Natural killer cell (primary cell): ENCODE measurements around the gene CNPY1. TPM values are rescaled to one million over a fixed set of nuclear protein-coding genes. Genes with fewer than 3 reads are reported as not detected.

Experiments
- ATAC-seq, 3 donors: fragments of 150-1000 bp in 2 of 3; fragments of 200-7000 bp in 1 of 3; cut with Tn5 transposase; 1 replicate in 1 of 3; 2 replicates in 2 of 3; pipeline ENCODE4 v1.10.0; 2021; ENCODE audit warnings: mild to moderate bottlenecking in 2 of 3, moderate library complexity in 2 of 3
- DNase-seq, 2 donors: peaks; one replicate each; pipeline versions ENCODE4 v3.0.0 to v3.0.0-alpha.2; 2013 to 2021; ENCODE audit warnings: mixed read lengths in 1 of 2
- H3K27ac ChIP-seq: one replicate; pipeline ENCODE4 v1.5.1; 2013; ENCODE audit warnings: mild to moderate bottlenecking, low read length
- H3K27me3 ChIP-seq: one replicate; pipeline ENCODE4 v1.6.1; 2013; ENCODE audit warnings: low read length; ENCODE audit not compliant: control insufficient read depth, insufficient read depth
- H3K36me3 ChIP-seq: one replicate; pipeline ENCODE4 v1.6.1; 2013; ENCODE audit warnings: low read length; ENCODE audit not compliant: control insufficient read depth, insufficient read depth
- H3K4me1 ChIP-seq: one replicate; pipeline ENCODE4 v1.6.1; 2013; ENCODE audit warnings: low read length; ENCODE audit not compliant: control insufficient read depth, insufficient read depth
- H3K4me3 ChIP-seq: one replicate; pipeline ENCODE4 v1.5.1; 2013; ENCODE audit warnings: low read length
- H3K9me3 ChIP-seq: one replicate; pipeline ENCODE4 v1.6.1; 2013; ENCODE audit warnings: low read length; ENCODE audit not compliant: control insufficient read depth, insufficient read depth
- H3K27ac Mint-ChIP-seq, 2 donors: one replicate each; pipeline ENCODE4 v1.8.0; 2022; ENCODE audit warnings: mild to moderate bottlenecking in 2 of 2, mixed read lengths in 2 of 2, moderate library complexity in 1 of 2
- H3K27me3 Mint-ChIP-seq, 2 donors: one replicate each; pipeline ENCODE4 v1.8.0; 2022; ENCODE audit warnings: low read depth in 2 of 2, mixed read lengths in 2 of 2
- H3K36me3 Mint-ChIP-seq: one replicate; pipeline ENCODE4 v1.8.0; 2022; ENCODE audit warnings: mixed read lengths
- H3K4me1 Mint-ChIP-seq, 2 donors: one replicate each; pipeline ENCODE4 v1.8.0; 2022; ENCODE audit warnings: mixed read lengths in 2 of 2
- H3K4me3 Mint-ChIP-seq: one replicate; pipeline ENCODE4 v1.8.0; 2022; ENCODE audit warnings: mild to moderate bottlenecking, moderate library complexity, mixed read lengths
- H3K9me3 Mint-ChIP-seq, 2 donors: one replicate each; pipeline ENCODE4 v1.8.0; 2022; ENCODE audit warnings: mixed read lengths in 2 of 2
- WGBS: methylation state at CpG from one replicate; pipeline ENCODE4 v1.1.7; 2013; ENCODE audit warnings: missing lambda C conversion rate; ENCODE audit not compliant: insufficient coverage; 5-methylcytosine and 5-hydroxymethylcytosine counted together
- intact Hi-C: fragments of 100-400 bp; cut with micrococcal nuclease; formaldehyde crosslinking; loops from one replicate; pipeline ENCODE4 v1.14.2; 2022
- total RNA-seq, 4 donors: library from RNA; stranded (reverse); fragments of 120-200 nt in 1 of 4; gene quantifications; one replicate each; pipeline versions ENCODE4 v1.2.3 to v1.2.4, GENCODE V29; 2013 to 2022
- TF ChIP-seq, protein P1 (sequence below): fragments of 200-600 bp; IDR thresholded peaks from one replicate; pipeline ENCODE4 v1.8.0; 2022; ENCODE audit warnings: antibody characterized with exemption

The CNPY1 gene
- total RNA-seq, 3 donors from 2014 or later (not counting 1 experiment from before 2014, with no cell fraction given), result not detected

DNA sequence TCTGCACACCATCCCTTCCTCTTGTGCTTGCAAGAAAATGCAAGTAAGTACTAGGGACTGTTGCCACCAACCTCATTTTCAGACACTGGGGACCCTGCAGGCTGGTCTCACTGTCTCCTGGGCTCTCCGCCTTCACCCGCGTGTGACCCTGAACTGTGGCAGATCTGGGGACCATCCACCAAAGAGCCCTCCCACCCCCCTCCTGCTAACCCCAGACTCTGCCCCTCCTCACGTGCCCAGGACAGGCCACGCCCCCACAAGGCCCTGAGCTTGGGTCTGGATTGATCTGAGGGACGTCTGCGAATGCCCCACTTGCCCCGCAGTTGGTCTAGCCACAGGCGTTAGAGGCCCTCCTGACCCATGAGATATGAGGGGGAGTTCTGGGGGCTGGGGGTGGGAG is 8.1 kb downstream of the CNPY1 start:
- DNase-seq (no peak), ATAC-seq (no peak)
- intact Hi-C loops, result no loop called here
- Mint-ChIP-seq H3K36me3 (no peaks in the 10 kb centered on the region), H3K4me1 (peaks cover 4 to 10% of the 10 kb centered on the region in 2 donors), H3K27me3 (peaks cover 36 to 46% of the 10 kb centered on the region in 2 donors), H3K9me3 (no peaks in the 10 kb centered on the region), H3K4me3 (no peak overlapping the region), H3K27ac (no peak overlapping the region)
- H3K27ac ChIP-seq, result no peak overlapping the region
- H3K36me3 ChIP-seq, result no peaks in the 10 kb centered on the region
- H3K4me1 ChIP-seq, result peaks cover 8% of the 10 kb centered on the region
- H3K27me3 ChIP-seq, result peaks cover 7% of the 10 kb centered on the region
- WGBS, result 55% methylated on average over 9 of the region's 9 CpGs
- TF ChIP-seq, protein P1, sequence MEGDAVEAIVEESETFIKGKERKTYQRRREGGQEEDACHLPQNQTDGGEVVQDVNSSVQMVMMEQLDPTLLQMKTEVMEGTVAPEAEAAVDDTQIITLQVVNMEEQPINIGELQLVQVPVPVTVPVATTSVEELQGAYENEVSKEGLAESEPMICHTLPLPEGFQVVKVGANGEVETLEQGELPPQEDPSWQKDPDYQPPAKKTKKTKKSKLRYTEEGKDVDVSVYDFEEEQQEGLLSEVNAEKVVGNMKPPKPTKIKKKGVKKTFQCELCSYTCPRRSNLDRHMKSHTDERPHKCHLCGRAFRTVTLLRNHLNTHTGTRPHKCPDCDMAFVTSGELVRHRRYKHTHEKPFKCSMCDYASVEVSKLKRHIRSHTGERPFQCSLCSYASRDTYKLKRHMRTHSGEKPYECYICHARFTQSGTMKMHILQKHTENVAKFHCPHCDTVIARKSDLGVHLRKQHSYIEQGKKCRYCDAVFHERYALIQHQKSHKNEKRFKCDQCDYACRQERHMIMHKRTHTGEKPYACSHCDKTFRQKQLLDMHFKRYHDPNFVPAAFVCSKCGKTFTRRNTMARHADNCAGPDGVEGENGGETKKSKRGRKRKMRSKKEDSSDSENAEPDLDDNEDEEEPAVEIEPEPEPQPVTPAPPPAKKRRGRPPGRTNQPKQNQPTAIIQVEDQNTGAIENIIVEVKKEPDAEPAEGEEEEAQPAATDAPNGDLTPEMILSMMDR, result no peak
- H3K9me3 ChIP-seq, result no peaks in the 10 kb centered on the region
- no peak overlapping the region for H3K4me3 ChIP-seq

DNA sequence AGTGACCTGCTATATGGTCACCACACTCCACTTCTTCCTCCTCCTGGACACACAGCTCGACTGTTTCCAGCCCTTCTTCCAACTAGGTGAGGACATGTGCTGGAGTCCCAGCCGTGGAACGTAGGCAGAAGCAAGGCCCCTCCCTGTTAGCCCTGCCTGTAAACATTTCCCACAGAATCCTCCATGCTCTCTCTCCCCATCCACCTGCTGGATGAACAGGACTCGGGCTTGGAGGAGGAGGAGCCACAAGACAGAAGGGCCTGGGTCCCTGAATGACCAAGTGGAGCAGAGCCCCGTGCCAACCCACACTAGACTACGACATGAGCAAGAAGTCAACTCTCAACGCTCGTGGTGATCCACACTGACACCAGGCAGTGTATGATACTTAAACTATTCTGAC is 9.9 kb downstream of the CNPY1 start:
- ATAC-seq (no peak), DNase-seq (no peak)
- no peak overlapping the region for H3K4me3 Mint-ChIP-seq
- peaks cover 18% of the 10 kb centered on the region for H3K27me3 ChIP-seq
- H3K27ac ChIP-seq, result no peak overlapping the region
- TF ChIP-seq, protein P1, result no peak
- intact Hi-C loops, result no loop called here
- no peak overlapping the region for H3K27ac Mint-ChIP-seq
- no peak overlapping the region for H3K4me3 ChIP-seq
- H3K9me3 Mint-ChIP-seq, result no peaks in the 10 kb centered on the region
- no peaks in the 10 kb centered on the region for H3K36me3 ChIP-seq
- peaks cover 12 to 17% of the 10 kb centered on the region in 2 donors for H3K4me1 Mint-ChIP-seq
- no peaks in the 10 kb centered on the region for H3K9me3 ChIP-seq
- H3K4me1 ChIP-seq, result peaks cover 14% of the 10 kb centered on the region
- WGBS, result 66% methylated on average over 8 of the region's 8 CpGs
- H3K27me3 Mint-ChIP-seq, result peaks cover 48 to 63% of the 10 kb centered on the region in 2 donors
- H3K36me3 Mint-ChIP-seq, result no peaks in the 10 kb centered on the region

- Mint-ChIP-seq H3K27ac (no peak overlapping the region), H3K4me1 (peaks cover 12 to 17% of the 10 kb centered on the region in 2 donors), H3K27me3 (peaks cover 65 to 70% of the 10 kb centered on the region in 2 donors), H3K4me3 (no peak overlapping the region), H3K9me3 (no peaks in the 10 kb centered on the region), H3K36me3 (no peaks in the 10 kb centered on the region)
- Histone ChIP-seq H3K9me3 (no peaks in the 10 kb centered on the region), H3K4me3 (no peak overlapping the region), H3K27ac (no peak overlapping the region), H3K36me3 (no peaks in the 10 kb centered on the region), H3K27me3 (peaks cover 21% of the 10 kb centered on the region), H3K4me1 (peaks cover 14% of the 10 kb centered on the region)
- TF ChIP-seq, protein P1, result no peak
- intact Hi-C loops, result loop anchor here (5.0 kb wide), 1 partner anchor 152 kb away; no protein-coding TSS in a partner anchor
- DNase-seq (no peak), ATAC-seq (no peak)
- 75% methylated on average over 11 of the region's 11 CpGs for WGBS
Observed at GRCh38 chr7:155534691-155535090, 11.7 kb downstream of the CNPY1 start.
